Osteocyte (in vitro differentiated cells): ENCODE measurements around the gene MINK1. TPM values are rescaled to one million over a fixed set of nuclear protein-coding genes. Genes with fewer than 3 reads are reported as not detected.

Experiments used
- DNase-seq: peaks from one replicate; pipeline ENCODE4 v3.0.0; 2021; ENCODE audit warnings: mixed read lengths; ENCODE audit not compliant: unreplicated experiment; ENCODE audit errors: extremely low spot score
- H3K27ac Mint-ChIP-seq: one replicate; pipeline ENCODE4 v1.8.0; 2021; ENCODE audit warnings: mild to moderate bottlenecking, mixed read lengths; ENCODE audit not compliant: unreplicated experiment
- H3K27me3 Mint-ChIP-seq: one replicate; pipeline ENCODE4 v1.8.0; 2021; ENCODE audit warnings: mixed read lengths; ENCODE audit not compliant: unreplicated experiment
- H3K36me3 Mint-ChIP-seq: one replicate; pipeline ENCODE4 v1.8.0; 2021; ENCODE audit warnings: mixed read lengths; ENCODE audit not compliant: unreplicated experiment
- H3K4me1 Mint-ChIP-seq: one replicate; pipeline ENCODE4 v1.8.0; 2021; ENCODE audit warnings: mixed read lengths; ENCODE audit not compliant: unreplicated experiment
- H3K4me3 Mint-ChIP-seq: one replicate; pipeline ENCODE4 v1.8.0; 2021; ENCODE audit warnings: mild to moderate bottlenecking, moderate library complexity, mixed read lengths; ENCODE audit not compliant: unreplicated experiment
- H3K9me3 Mint-ChIP-seq: one replicate; pipeline ENCODE4 v1.8.0; 2021; ENCODE audit warnings: mixed read lengths; ENCODE audit not compliant: unreplicated experiment
- total RNA-seq: library from RNA; stranded (reverse); gene quantifications from 2 replicates; pipeline ENCODE4 v1.2.1, GENCODE V29; 2021
- TF ChIP-seq, protein P1 (sequence below): fragments of 200-600 bp; sonication (generic); IDR thresholded peaks from 2 replicates; pipeline ENCODE4 v1.5.0; 2021; ENCODE audit warnings: antibody characterized with exemption, mild to moderate bottlenecking, moderate library complexity

MINK1 gene
- total RNA-seq, 1 donor from 2014 or later = 93.3 TPM

DNA sequence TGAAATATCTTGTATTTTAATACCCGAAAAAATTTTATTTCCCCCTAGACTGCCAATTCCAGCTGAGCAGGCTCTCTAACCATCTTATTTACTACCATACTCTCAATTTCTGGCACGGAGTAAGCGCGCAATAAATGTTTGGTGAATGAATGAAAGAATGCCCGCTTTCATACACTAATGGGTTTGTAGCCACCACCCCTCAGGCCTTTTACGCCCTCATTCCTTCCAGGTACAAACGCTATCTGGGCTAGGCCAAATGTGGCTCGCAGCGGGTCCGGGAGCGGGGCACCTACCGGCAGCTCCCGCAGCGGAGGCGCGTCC is 26.7 kb upstream of the MINK1 start:
- Mint-ChIP-seq H3K9me3 (no peaks in the 10 kb centered on the region), H3K4me3 (peak overlapping the region; percentile 67), H3K27ac (no peak overlapping the region), H3K27me3 (no peaks in the 10 kb centered on the region), H3K4me1 (peaks cover 21% of the 10 kb centered on the region), H3K36me3 (peaks cover 8% of the 10 kb centered on the region)
- DNase-seq = no peak
- TF ChIP-seq, protein P1, sequence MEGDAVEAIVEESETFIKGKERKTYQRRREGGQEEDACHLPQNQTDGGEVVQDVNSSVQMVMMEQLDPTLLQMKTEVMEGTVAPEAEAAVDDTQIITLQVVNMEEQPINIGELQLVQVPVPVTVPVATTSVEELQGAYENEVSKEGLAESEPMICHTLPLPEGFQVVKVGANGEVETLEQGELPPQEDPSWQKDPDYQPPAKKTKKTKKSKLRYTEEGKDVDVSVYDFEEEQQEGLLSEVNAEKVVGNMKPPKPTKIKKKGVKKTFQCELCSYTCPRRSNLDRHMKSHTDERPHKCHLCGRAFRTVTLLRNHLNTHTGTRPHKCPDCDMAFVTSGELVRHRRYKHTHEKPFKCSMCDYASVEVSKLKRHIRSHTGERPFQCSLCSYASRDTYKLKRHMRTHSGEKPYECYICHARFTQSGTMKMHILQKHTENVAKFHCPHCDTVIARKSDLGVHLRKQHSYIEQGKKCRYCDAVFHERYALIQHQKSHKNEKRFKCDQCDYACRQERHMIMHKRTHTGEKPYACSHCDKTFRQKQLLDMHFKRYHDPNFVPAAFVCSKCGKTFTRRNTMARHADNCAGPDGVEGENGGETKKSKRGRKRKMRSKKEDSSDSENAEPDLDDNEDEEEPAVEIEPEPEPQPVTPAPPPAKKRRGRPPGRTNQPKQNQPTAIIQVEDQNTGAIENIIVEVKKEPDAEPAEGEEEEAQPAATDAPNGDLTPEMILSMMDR = no peak

DNA sequence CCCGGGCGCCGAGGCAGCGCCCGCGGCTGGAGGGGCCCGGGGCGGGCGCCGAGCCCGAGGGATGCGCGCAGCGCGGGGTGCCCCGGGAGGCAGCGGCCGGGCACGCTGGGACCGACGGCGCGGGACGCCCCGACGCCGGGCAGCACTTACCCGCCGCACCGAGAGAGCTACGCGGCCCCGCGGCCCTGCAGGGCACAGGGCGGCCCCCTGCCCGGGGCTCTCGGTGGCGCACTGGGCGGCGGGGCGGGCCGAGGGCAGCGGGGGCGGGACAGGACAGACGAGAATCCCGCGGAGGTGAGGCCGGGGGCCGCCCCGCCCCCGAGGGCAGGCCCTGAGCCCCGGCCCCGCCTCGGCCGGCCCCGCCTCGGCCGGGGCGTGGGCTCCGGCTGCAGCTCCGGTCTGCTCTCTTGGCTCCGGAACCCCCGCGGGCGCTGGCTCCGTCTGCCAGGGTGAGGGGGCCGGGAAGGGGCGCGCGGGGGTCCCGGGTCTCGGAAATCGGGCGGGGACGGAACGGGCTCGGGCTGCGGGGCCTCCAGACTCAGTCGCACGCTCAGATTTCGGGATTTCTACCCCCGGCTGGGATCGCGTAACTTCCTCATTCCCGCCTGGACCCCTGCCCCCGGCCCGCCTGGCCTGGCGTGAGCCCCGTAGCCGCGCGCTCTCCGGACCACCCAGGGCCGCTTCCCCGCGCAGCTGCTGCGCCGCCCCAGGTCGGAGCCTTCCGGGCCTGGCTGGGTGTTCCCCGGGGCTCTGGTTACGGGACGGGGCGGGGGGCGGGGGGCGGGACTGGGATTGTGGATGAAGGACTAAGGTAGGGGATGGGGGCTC is 26.1 kb upstream of the MINK1 start, which contains the start of gene PLD2:
TSS of gene PLD2 (plus strand) at position 376 of the 828 bp plus-strand sequence. CDS start 621 bp downstream, outside the sequence.
- Mint-ChIP-seq H3K4me1 (peaks cover 21% of the 10 kb centered on the region), H3K27me3 (no peaks in the 10 kb centered on the region), H3K4me3 (peak within 1 kb of the TSS; percentile 79), H3K36me3 (peaks cover 10% of the 10 kb centered on the region), H3K27ac (peak within 1 kb of the TSS; percentile 44), H3K9me3 (no peaks in the 10 kb centered on the region)
- DNase-seq = peak; percentile 91
- TF ChIP-seq, protein P1 = no peak

DNA sequence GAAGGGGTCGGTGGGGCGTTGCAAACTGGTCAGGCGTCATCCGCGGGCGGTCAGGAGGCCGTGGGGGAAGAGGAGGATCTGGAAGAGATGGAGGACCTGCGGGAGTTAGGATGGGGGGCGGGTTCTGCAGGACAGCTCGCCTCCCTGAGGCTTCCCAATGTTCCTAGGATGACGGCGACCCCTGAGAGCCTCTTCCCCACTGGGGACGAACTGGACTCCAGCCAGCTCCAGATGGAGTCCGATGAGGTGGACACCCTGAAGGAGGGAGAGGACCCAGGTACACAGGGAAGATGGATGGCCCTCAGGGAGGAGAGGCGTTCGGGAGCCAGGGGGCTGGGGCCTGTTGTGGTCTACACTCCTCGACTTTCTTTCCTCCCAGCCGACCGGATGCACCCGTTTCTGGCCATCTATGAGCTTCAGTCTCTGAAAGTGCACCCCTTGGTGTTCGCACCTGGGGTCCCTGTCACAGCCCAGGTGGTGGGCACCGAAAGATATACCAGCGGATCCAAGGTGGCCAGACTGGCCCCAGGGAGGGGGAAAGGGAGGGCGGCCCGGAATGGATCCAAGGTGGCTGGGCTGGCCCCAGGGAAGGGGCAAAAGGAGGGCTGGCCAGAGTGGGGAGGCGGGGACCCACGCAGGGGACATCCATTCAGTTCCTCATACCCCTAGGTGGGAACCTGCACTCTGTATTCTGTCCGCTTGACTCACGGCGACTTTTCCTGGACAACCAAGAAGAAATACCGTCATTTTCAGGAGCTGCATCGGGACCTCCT is 25.3 kb upstream of the MINK1 start:
- Mint-ChIP-seq H3K27ac (peak overlapping the region; percentile 44), H3K27me3 (no peaks in the 10 kb centered on the region), H3K36me3 (peaks cover 13% of the 10 kb centered on the region), H3K4me3 (peak overlapping the region; percentile 79), H3K4me1 (peaks cover 21% of the 10 kb centered on the region), H3K9me3 (no peaks in the 10 kb centered on the region)
- DNase-seq = no peak
- TF ChIP-seq, protein P1 = no peak

DNA sequence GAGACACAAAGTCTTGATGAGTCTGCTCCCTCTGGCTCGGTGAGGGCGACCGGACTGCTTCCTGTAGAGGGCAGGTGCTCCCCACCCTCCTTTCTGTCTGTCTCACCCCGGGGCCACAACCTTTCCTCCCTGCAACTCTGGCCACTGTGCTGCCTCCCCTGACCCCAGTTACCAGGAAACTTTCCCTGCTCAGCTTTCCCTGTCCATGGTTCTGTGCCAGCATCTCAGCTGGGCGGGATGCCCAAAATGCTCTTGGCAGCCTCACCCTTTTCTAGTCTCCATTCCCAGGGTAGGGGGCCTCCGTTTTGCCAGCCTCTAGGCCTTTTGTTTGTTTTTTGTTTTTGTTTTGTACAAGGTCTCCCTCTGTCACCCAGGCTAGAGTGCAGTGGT is 24.8 kb upstream of the MINK1 start:
- TF ChIP-seq, protein P1 = no peak
- Mint-ChIP-seq H3K27ac (peak overlapping the region; percentile 47), H3K4me3 (peak overlapping the region; percentile 79), H3K9me3 (no peaks in the 10 kb centered on the region), H3K27me3 (no peaks in the 10 kb centered on the region), H3K36me3 (peaks cover 14% of the 10 kb centered on the region), H3K4me1 (peaks cover 21% of the 10 kb centered on the region)
- DNase-seq = no peak
